Eye (tissue), 1 donor: Measurements from ENCODE around the gene TTF2.

Experiments used
- DNase-seq: peaks from one replicate; pipeline ENCODE4 v3.0.0-alpha.2; 2015

TTF2 gene

GRCh38 chr1:117047271-117047670, 12.9 kb upstream of the TTF2 start:
- DNase-seq, result no peak

DNA sequence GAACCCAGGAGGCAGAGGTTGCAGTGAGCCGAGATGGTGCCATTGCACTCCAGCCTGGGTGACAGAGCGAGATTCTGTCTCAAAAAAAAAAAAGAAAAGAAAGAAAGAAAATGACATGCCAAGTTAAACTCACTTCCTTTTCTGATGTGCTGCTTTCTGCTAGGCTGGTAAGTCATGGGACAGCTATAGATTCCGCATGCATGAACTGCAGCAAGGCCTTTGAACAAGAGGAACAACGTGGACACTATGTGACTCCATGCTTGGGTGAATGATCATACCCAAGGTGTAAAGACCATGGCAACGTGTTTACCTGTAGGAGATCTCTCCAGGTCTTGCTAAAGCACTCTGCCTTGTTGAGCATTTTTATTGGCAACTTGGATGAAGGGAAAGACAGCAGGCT, 10.3 kb upstream of the TTF2 start:
- DNase-seq, result no peak

- DNase-seq, result no peak
These were observed 8.7 kb upstream of the TTF2 start for GRCh38 chr1:117051224-117052064.

GRCh38 chr1:117054068-117054467, 6.1 kb upstream of the TTF2 start:
- DNase-seq, result no peak

- DNase-seq, result no peak
These were observed 1.3 kb upstream of the TTF2 start for GRCh38 chr1:117058810-117059209.

DNA sequence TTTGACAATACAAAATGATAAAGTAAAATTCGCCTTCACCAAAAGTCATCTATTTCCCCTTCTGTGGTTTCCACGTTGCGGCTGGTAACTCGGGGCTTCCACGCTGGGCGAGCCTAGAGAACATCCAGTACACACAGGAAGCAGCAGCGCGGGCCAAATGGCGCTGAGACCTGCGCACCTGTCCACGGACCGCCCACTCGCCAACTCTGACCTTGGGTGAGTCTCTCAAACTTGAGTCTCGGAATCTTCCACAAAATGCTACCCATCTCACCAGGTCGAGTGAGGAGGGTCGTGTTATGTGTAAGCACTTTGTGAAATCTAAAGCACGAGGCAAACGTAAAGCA, 820 bp upstream of the TTF2 start:
- DNase-seq, result no peak

DNA sequence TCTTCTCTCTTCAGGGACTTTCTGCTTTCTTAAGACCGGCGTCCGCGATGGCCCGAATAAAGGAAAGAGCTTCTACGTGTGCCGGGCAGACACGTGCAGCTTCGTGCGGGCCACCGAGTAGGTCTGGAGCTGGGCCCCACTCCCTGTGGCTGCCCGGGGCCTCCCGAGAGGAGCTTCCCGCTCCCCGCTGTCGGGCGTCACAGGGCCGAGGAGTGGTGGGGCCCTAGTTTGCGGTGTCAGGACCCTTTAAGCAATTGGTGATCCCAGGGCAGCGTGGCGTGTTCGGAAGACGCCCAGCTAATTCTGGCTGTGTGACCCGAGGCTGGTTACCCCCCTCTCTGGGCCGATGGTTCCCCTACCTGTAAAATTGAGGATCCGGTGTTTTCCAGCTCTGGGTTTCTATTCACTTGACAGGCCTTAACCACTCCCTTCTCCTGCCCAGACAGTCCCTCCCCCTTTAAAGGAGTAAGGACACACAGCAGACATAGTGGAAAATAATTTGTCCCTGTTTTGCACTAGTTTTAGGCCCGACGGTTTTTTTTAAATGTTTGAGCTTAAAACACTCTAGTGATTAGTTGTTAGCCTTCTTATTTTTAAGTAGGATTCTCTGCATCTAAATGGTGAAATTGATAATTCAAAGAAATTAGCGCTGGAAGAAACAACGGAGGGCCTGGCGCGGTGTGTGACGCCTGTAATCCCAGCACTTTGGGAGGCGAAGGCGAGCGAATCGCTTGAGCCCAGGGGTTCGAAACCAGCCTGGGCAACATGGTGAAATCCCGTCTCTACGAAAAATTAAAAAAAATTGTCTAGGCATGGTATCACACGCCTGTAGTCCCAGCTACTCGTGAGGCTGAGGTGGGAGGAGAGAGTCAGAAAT, 553 bp downstream of the TTF2 start:
- DNase-seq, result peak; percentile 63

GRCh38 chr1:117061986-117062415, 1.9 kb downstream of the TTF2 start:
- DNase-seq, result peak; percentile 65

DNA sequence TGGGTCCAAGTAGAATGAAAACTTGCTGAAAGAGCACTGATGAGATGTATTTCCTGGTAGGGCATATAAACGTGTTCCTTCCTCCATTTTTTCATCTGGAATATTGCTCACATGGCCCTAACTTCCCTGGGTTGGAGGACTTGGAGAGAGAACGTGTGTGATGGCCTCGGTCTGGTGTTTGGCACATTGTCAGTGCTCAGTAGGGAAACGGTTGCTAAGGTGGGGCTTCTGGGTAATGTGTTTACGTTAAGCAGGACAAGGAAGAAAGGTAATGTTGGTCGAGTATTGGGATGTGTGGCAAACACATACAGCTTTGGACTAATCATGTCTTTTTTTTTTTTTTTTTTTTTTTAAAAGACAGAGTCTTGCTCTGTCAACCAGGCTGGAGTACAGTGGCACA, 6.2 kb downstream of the TTF2 start:
- no peak for DNase-seq

- peak; percentile 81 for DNase-seq
These were observed 7.6 kb downstream of the TTF2 start for GRCh38 chr1:117067533-117068370.

GRCh38 chr1:117068580-117068979, 8.5 kb downstream of the TTF2 start:
- no peak for DNase-seq

GRCh38 chr1:117069220-117069844, 9.2 kb downstream of the TTF2 start:
- DNase-seq, result no peak

DNA sequence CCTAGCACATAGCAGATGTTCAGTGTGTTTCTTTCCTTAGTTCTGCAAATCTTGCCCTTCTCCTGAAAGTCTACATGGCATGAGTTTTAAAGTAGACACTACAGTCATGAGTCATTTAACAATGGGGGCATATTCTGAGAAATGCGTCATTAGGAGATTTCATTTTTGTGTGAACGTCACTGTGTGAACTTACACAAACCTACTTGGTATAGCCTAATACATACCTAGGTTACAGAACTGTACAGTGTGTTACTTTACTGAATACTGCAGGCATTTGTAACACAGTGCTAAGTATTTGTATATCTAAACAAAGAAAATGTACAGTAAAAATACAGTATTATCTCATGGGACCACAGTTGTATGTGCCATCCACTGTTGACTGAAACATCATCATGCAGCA, 10.0 kb downstream of the TTF2 start:
- DNase-seq, result no peak

DNA sequence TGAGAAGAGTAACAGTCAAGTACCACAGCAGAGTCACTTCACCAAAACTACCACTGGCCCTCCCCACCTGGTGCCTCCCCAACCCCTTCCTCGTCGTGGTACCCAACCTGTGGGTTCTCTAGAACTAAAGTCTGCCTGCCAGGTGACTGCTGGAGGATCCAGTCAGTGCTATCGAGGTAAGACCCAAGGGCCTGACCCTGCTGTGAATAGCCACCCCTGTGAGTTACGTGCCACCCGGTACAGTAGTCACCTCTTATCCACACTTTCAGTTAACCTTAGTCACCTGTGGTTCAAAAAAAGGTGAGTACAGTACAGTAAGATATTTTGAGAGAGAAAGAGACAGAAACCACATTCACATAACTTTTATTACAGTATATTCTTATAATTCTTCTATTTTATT, 16.5 kb downstream of the TTF2 start:
- DNase-seq, result no peak

DNA sequence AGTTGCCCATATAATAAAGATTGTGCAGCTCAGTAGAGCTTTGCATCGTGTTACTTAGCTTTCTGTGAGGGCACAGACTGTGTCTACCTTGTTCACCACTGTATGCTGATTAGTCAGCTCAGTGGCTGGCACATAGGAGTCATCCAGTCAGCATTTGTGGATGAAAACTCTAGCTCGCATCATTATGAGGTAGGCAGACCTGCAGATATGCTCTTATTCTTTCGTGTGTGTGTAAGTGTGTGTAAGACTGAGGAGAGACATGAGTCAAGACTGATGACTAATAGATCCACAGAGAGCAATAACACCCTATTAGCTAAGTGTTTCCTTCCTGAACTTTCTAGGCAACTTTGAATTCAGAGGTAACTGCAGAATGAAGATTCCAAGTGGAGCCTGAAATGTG, 17.1 kb downstream of the TTF2 start:
- DNase-seq, result no peak

- no peak for DNase-seq
These were observed 19.6 kb downstream of the TTF2 start for GRCh38 chr1:117079737-117080136.

- no peak for DNase-seq
These were observed 24.1 kb downstream of the TTF2 start for GRCh38 chr1:117084231-117084630.

DNA sequence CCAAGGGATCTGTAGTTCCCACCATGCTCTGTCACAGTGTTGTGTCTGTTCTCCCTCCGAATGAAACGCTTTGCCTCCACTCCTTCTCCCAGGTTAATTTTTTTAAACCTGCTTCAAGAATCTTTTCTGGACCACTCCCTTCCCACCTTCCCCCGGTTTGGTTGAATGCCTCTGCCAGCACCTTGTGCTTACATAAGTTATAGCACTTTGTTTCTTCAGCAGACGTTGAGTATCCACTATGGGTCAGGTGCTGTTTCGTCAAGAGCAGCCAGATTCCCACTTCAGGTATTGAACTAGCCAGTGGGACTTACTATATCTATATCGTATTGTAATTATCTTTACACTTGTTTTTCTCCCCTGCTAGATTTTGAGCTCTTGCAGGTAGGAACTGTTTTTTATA, 27.6 kb downstream of the TTF2 start:
- DNase-seq, result no peak

DNA sequence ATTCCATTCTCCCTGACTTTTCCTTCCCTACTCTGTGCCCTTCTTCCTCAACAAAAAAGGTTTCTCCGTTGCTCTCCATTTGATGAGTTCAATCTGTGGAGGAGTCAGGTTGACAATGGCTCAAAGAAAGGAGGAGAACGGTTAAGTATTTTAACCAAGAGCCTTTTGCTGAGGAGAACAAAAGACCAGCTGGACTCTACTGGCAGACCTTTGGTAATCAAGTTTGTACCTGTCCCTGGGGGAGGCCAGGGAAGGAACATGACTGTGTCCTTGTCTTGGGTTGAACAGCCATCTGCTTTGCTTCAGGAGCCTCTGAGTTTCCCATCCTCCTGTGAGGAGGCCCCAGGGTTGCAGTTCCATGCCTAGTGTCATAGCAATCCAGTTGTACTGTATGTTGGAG, 29.9 kb downstream of the TTF2 start:
- DNase-seq, result no peak

GRCh38 chr1:117092594-117092993, 32.5 kb downstream of the TTF2 start:
- no peak for DNase-seq

DNA sequence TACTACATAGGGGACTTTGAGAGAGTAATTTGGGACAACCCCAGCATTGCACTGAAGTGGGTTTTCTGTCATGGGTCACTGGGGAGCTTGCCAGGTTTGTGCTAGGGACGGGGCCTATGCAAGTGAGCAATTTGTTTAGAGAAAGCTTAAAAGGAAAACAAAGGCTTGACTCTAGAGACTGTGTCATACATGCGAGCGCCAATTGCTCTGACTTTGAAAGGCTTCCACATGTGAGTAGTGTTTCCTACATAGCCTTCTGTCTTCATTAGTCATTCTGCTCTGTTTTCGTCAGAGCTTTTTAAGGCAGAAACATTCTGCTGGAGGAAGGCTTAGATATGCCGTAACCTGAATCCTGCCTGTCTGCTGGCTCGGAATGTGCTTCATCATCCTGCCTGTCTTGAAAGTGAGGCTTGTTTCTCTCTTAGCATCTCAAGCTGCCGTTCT, 33.0 kb downstream of the TTF2 start:
- DNase-seq, result peak; percentile 61

DNA sequence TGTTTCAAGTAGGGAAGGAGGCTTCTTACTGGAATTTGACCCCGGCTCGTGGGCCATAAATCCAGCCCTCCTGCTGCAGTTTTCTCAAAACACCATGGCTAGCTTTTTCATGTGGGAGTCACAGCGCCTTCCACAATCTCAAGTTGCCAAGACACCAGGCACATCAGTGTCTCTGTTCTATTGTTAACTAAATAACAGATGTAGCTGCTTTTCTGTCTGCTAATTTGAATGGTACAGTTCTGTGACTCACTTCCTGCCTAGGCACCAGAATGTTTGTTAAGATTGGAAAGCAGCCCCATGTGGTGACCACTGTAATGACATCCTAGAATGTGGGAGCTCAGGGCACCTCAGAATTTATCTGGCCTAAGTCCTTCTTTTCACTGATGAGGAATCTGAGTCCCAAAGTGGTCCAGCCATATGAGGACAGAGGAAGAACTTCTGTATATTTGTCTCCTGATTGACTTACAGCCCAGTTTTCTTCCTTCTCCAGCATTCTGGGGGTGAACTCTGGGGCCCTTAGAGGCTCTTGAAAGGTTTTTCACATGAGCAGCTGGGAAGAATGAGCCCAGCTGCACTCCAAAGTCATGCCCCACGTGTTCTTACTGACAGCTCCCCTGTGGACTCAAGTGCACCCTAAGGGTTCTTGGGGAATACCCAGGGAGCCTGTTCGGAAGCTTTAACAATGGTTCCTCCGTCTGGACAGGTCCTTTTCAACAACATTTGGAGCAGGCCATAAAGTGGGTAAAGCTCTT, 33.9 kb downstream of the TTF2 start:
- DNase-seq, result no peak
